H1 (cell line): Measurements from ENCODE around the gene HDAC9. TPM values are rescaled to one million over a fixed set of nuclear protein-coding genes. Genes with fewer than 3 reads are reported as not detected.

Source experiments
- CTCF ChIA-PET: fragments of 300-600 bp; sonication (Branson Sonifier 250); formaldehyde crosslinking; loops from one replicate; lab custom pipeline; 2021; ENCODE audit not compliant: partially characterized antibody; lab: Charles Lee
- POLR2A ChIA-PET: fragments of 300-600 bp; sonication (Branson Sonifier 250); formaldehyde crosslinking; loops from one replicate; lab custom pipeline; 2021; ENCODE audit warnings: inconsistent platforms; ENCODE audit not compliant: partially characterized antibody; lab: Charles Lee
- DNase-seq, 2 experiments: peaks; one replicate each; pipeline versions ENCODE4 v3.0.0 to v3.0.0-alpha.2; 2010 to 2022; ENCODE audit warnings: low spot score in 2 of 2, low read depth in 1 of 2, mixed read lengths in 1 of 2
- FAIRE-seq: peaks from 2 replicates; lab custom pipeline; 2011; peaks lifted over from hg19 to GRCh38; lab: Jason Lieb, UNC
- H2AFZ ChIP-seq: 2 replicates; pipeline ENCODE4 v1.8.1; 2012; ENCODE audit warnings: low read length, inconsistent platforms
- H2AK5ac ChIP-seq: 2 replicates; pipeline ENCODE4 v1.6.1; 2013; ENCODE audit warnings: low read depth, low read length
- H2BK120ac ChIP-seq: replicated peaks from 2 replicates; pipeline ENCODE3; 2013; ENCODE audit warnings: low read depth, low read length, inconsistent platforms
- H2BK12ac ChIP-seq: 2 replicates; pipeline ENCODE4 v1.6.1; 2013; ENCODE audit warnings: low read depth, low read length
- H2BK15ac ChIP-seq: 2 replicates; pipeline ENCODE4 v1.6.1; 2013; ENCODE audit warnings: low read length
- H2BK20ac ChIP-seq: 2 replicates; pipeline ENCODE4 v1.6.1; 2013; ENCODE audit warnings: low read length
- H2BK5ac ChIP-seq: 2 replicates; pipeline ENCODE4 v1.6.1; 2013; ENCODE audit warnings: low read depth, low read length
- H3K14ac ChIP-seq: 2 replicates; pipeline ENCODE4 v1.6.1; 2013; ENCODE audit warnings: inconsistent platforms; ENCODE audit not compliant: insufficient read length
- H3K18ac ChIP-seq: 2 replicates; pipeline ENCODE4 v1.6.1; 2013; ENCODE audit warnings: low read length; ENCODE audit errors: extremely low read depth
- H3K23ac ChIP-seq: 2 replicates; pipeline ENCODE4 v1.6.1; 2013; ENCODE audit warnings: inconsistent platforms; ENCODE audit not compliant: insufficient read length
- H3K23me2 ChIP-seq: 2 replicates; pipeline ENCODE4 v1.6.1; 2013; ENCODE audit warnings: low read depth, low read length
- H3K27ac ChIP-seq: 2 replicates; pipeline ENCODE4 v1.6.1; 2011; ENCODE audit warnings: low read depth, low read length, inconsistent platforms
- H3K27me3 ChIP-seq, 4 experiments: replicated peaks in 1 of 4; 1 replicate in 1 of 4; 2 replicates in 3 of 4; pipeline versions ENCODE4 v1.6.1 to v1.8.1; 2011 to 2013; ENCODE audit warnings: low read length in 3 of 4, mild to moderate bottlenecking in 3 of 4, inconsistent platforms in 2 of 4, mixed read lengths in 2 of 4, moderate library complexity in 1 of 4; ENCODE audit not compliant: control insufficient read depth in 3 of 4, insufficient read depth in 3 of 4; ENCODE audit errors: extremely low read depth in 1 of 4
- H3K36me3 ChIP-seq, 4 experiments: 2 replicates each; pipeline versions ENCODE4 v1.6.1 to v1.8.1; 2011 to 2013; ENCODE audit warnings: mild to moderate bottlenecking in 4 of 4, low read length in 3 of 4, moderate library complexity in 2 of 4, control low read depth in 1 of 4, inconsistent platforms in 1 of 4; ENCODE audit not compliant: insufficient read depth in 4 of 4, control insufficient read depth in 2 of 4
- H3K4ac ChIP-seq: replicated peaks from 2 replicates; pipeline ENCODE3; 2013; ENCODE audit warnings: low read length, low read depth, mixed read lengths, inconsistent platforms; ENCODE audit not compliant: insufficient read length
- H3K4me1 ChIP-seq, 4 experiments: replicated peaks in 1 of 4; 1 replicate in 1 of 4; 2 replicates in 3 of 4; pipeline versions ENCODE4 v1.6.1 to v1.8.1; 2011 to 2013; ENCODE audit warnings: low read length in 3 of 4, inconsistent platforms in 2 of 4, mixed read lengths in 1 of 4; ENCODE audit not compliant: insufficient read depth in 4 of 4, control insufficient read depth in 3 of 4
- H3K4me2 ChIP-seq, 2 experiments: 2 replicates each; pipeline versions ENCODE4 v1.6.1 to v1.8.1; 2011 to 2013; ENCODE audit warnings: low read depth in 2 of 2, low read length in 2 of 2, control low read depth in 1 of 2, inconsistent platforms in 1 of 2, mild to moderate bottlenecking in 1 of 2; ENCODE audit not compliant: insufficient read depth in 1 of 2
- H3K4me3 ChIP-seq, 4 experiments: fragments of 200-600, 300-600 bp in 1 of 4; sonication (generic), shearing (Covaris generic), sonication (Bioruptor Twin) in 1 of 4; 2 replicates each; pipeline versions ENCODE4 v1.5.1 to v1.8.1; 2011 to 2016; ENCODE audit warnings: low read length in 4 of 4, low read depth in 3 of 4, control low read depth in 2 of 4, inconsistent platforms in 2 of 4, mild to moderate bottlenecking in 2 of 4, mixed read lengths in 1 of 4, moderate library complexity in 1 of 4; ENCODE audit not compliant: insufficient read depth in 2 of 4; ENCODE audit errors: extremely low read depth in 1 of 4
- H3K56ac ChIP-seq: replicated peaks from 2 replicates; pipeline ENCODE3; 2013; ENCODE audit warnings: low read depth, mild to moderate bottlenecking, mixed read lengths, low read length, inconsistent platforms; ENCODE audit not compliant: insufficient read length
- H3K79me1 ChIP-seq: 2 replicates; pipeline ENCODE4 v1.6.1; 2013; ENCODE audit warnings: low read depth, low read length, control low read depth
- H3K79me2 ChIP-seq, 2 experiments: 2 replicates each; pipeline versions ENCODE4 v1.6.1 to v1.8.1; 2012 to 2013; ENCODE audit warnings: low read length in 2 of 2, mild to moderate bottlenecking in 2 of 2, inconsistent platforms in 1 of 2; ENCODE audit not compliant: insufficient read depth in 2 of 2, control insufficient read depth in 1 of 2
- H3K9ac ChIP-seq, 4 experiments: replicated peaks in 1 of 4; 1 replicate in 1 of 4; 2 replicates in 3 of 4; pipeline versions ENCODE4 v1.6.1 to v1.8.1; 2011 to 2013; ENCODE audit warnings: low read depth in 3 of 4, low read length in 3 of 4, control low read depth in 2 of 4, mild to moderate bottlenecking in 2 of 4, moderate library complexity in 2 of 4, inconsistent platforms in 1 of 4; ENCODE audit errors: extremely low read depth in 1 of 4
- H3K9me3 ChIP-seq, 2 experiments: 2 replicates each; pipeline versions ENCODE4 v1.6.1 to v1.8.1; 2012 to 2013; ENCODE audit warnings: mild to moderate bottlenecking in 2 of 2, moderate library complexity in 2 of 2, control low read depth in 1 of 2, inconsistent platforms in 1 of 2, low read depth in 1 of 2, low read length in 1 of 2, mixed read lengths in 1 of 2; ENCODE audit not compliant: insufficient read depth in 2 of 2
- H4K20me1 ChIP-seq, 2 experiments: replicated peaks in 1 of 2; 2 replicates each; pipeline versions ENCODE3 to v1.8.1; 2011 to 2013; ENCODE audit warnings: inconsistent platforms in 2 of 2, low read length in 2 of 2, mild to moderate bottlenecking in 1 of 2; ENCODE audit not compliant: insufficient read depth in 2 of 2, control insufficient read depth in 1 of 2
- H4K5ac ChIP-seq: 2 replicates; pipeline ENCODE4 v1.6.1; 2013; ENCODE audit warnings: low read length, low read depth, mixed read lengths, inconsistent platforms; ENCODE audit not compliant: insufficient read length
- H4K8ac ChIP-seq: 2 replicates; pipeline ENCODE4 v1.8.0; 2013; ENCODE audit warnings: mild to moderate bottlenecking, moderate library complexity, low read length, inconsistent platforms; ENCODE audit not compliant: insufficient read depth; ENCODE audit errors: extremely low read depth
- H4K91ac ChIP-seq: replicated peaks from 2 replicates; pipeline ENCODE3; 2013; ENCODE audit warnings: low read length, mixed read lengths, inconsistent platforms; ENCODE audit not compliant: insufficient read length
- CBX8 ChIP-seq: fragments of 300-800, 300-1000 bp; sonication (generic); IDR thresholded peaks from 2 replicates; pipeline ENCODE4 v1.7.1; 2016; ENCODE audit warnings: low read depth, low read length, borderline replicate concordance
- WGBS, 2 experiments: shearing (Covaris generic) in 1 of 2; methylation state at CpG; one replicate each; pipeline versions ENCODE4 v1.1.6 to v1.1.7; 2013 to 2015; ENCODE audit warnings: low lambda C conversion rate in 2 of 2, mixed read lengths in 2 of 2, inconsistent platforms in 1 of 2, low coverage in 1 of 2, missing lambda C conversion rate in 1 of 2; ENCODE audit not compliant: insufficient replicate concordance in 2 of 2, insufficient coverage in 1 of 2, insufficient read length in 1 of 2; ENCODE audit errors: extremely low coverage in 1 of 2, missing lambda C conversion rate in 1 of 2; 5-methylcytosine and 5-hydroxymethylcytosine counted together
- polyA plus RNA-seq, 7 experiments: library from polyadenylated mRNA; depleted of rRNA in 3 of 7; stranded (reverse) in 5 of 7; unstranded in 2 of 7; fragments of >200 nt in 5 of 7; fragments of 200-250 nt in 2 of 7; gene quantifications; 1 replicate in 5 of 7; 2 replicates in 1 of 7; 4 replicates in 1 of 7; pipeline versions ENCODE4 v1.2.1 to v1.2.3, GENCODE V29; 2011 to 2013; ENCODE audit warnings: missing spikeins in 2 of 7, mixed read lengths in 2 of 7
- total RNA-seq: library from RNA; stranded (reverse); fragmentation: NEBNext Ultra II Directional; extraction: Animal tissue kit (Norgen Biotek cat#: 25700); gene quantifications from 2 replicates; pipeline ENCODE4 v1.2.1, GENCODE V29; 2021

Gene HDAC9
- total and polyA plus RNA-seq, 2 of the 8 experiments (the other 6 are each of a cell fraction or from before 2014, with no cell fraction given), result 9.5 to 13.1 TPM

DNA sequence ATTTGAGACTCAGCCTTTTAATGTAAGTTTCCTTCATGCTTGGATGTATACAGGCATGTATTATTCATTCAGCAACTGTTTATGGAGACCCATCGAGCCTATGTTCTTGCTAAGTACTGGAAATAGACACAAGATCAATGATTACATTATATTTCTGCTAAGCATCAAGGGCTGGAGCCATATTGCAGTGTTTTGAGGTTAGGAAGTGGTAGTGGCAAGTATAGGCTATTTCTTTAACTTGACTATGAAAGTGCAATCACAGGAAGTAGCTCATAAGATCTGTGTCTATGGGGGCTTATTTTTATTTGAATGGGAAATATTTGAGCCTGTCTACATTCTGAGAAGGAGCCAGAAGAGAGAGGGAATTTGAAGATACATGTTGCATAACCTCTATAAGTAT lies 123.8 kb downstream of the HDAC9 start:
- Histone ChIP-seq H3K23ac (no peak overlapping the region), H3K4me3 (no peak overlapping the region), H3K18ac (no peak overlapping the region), H3K4me2 (no peak overlapping the region), H4K20me1 (no peaks in the 10 kb centered on the region), H3K4me1 (no peaks in the 10 kb centered on the region; a peak in 1 of 7 replicates), H4K8ac (no peak overlapping the region), H2BK12ac (no peak overlapping the region), H3K79me2 (no peaks in the 10 kb centered on the region), H4K91ac (no peak overlapping the region), H4K5ac (no peak overlapping the region), H3K56ac (no peak overlapping the region), H2AFZ (no peak overlapping the region), H3K27ac (no peak overlapping the region), H2BK120ac (no peak overlapping the region), H3K23me2 (no peaks in the 10 kb centered on the region), H3K9me3 (no peaks in the 10 kb centered on the region), H3K79me1 (no peaks in the 10 kb centered on the region), H3K27me3 (no peaks in the 10 kb centered on the region), H3K9ac (no peak overlapping the region), H2AK5ac (no peak overlapping the region), H3K4ac (no peak overlapping the region), H2BK20ac (no peak overlapping the region), H2BK15ac (no peak overlapping the region), H3K36me3 (no peaks in the 10 kb centered on the region), H2BK5ac (no peak overlapping the region), H3K14ac (no peak overlapping the region)
- DNase-seq (no peak), FAIRE-seq (no peak)
- WGBS, 2 experiments, result 88% methylated on average over 1 of the region's 1 CpG; no CpG with 5 or more reads in 1 of the 2 experiments
- no peak for TF ChIP-seq CBX8
- ChIA-PET CTCF (interaction anchor here (1.3 kb wide), 1 partner anchor 9 kb away, joined by 4 read pairs; no protein-coding TSS in a partner anchor), POLR2A (no interaction called here)
